ENCODE data around the gene HSPBP1.
A peak's percentile ranks its signal among the peaks of the same experiment; 100 is the strongest.

Gene HSPBP1

GRCh38 chr19:55278391-55279135, 1.3 kb downstream of the HSPBP1 start:
- H3K4me3 ChIP-seq = no peak overlapping the region

DNA sequence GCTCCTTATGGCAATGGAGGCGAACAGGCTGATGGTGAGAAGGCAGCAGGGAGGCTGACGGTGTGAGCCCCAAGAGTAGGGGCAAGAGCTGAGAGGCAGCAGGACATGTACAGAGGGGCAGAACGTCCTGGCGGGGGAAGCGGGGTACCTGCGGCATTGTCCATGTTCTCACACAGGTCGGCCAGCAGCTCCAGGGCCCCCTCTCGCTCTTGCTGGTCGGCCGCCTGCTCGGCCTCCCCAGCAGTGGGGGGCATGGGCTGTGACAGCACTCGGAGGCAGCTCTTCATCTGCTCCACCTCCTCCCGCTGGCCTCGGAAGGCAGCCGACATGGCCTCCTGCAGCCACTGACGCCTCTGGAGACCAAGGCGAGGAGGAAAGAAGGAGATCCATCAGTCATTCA, 2.4 kb downstream of the HSPBP1 start:
- Histone ChIP-seq H3K27ac (peak overlapping the region in 2 of 21 experiments; percentile 60 to 80), H3K4me3 (no peak overlapping the region)

More at GRCh38 chr19:55278391-55279135, 1.3 kb downstream of the HSPBP1 start:
- no peak overlapping the region for H3K27ac ChIP-seq

DNA sequence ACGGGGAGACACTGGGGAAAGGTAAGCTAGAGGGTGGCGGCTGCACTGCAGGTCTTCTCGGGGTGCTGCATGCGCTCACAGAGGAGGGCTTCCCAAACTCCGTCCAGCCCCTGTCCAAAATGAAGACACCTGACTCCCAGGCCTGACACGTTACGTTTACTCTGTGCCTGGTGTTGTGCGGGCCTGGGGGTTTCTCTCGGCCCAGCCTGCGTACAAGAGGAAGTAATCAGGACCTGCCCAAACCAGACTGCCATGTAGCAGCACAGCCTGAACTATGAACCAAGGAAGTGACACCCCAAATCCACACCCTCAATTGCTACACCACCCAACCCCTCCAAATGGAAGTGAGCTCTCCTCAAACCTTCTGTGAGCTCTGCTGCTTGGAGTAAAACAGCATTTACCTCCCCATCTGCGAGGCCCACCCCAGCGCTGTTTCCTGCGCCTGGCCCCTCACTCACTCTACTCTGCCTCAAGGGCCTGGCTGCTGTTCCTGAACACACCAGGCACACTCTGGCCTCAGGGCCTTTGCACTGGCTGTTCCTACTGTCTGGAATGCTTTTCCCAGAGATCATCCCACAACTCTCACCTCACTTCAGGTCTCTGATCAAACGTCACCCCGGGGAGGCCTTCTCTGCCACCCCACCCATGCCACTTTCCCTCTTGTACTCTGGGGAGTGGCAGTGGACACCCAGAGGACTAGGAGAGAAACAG, 3.0 kb downstream of the HSPBP1 start:
- Histone ChIP-seq H3K4me3 (no peak overlapping the region), H3K27ac (peak overlapping the region in 6 of 21 experiments; percentile 9 to 80 (median 40))

DNA sequence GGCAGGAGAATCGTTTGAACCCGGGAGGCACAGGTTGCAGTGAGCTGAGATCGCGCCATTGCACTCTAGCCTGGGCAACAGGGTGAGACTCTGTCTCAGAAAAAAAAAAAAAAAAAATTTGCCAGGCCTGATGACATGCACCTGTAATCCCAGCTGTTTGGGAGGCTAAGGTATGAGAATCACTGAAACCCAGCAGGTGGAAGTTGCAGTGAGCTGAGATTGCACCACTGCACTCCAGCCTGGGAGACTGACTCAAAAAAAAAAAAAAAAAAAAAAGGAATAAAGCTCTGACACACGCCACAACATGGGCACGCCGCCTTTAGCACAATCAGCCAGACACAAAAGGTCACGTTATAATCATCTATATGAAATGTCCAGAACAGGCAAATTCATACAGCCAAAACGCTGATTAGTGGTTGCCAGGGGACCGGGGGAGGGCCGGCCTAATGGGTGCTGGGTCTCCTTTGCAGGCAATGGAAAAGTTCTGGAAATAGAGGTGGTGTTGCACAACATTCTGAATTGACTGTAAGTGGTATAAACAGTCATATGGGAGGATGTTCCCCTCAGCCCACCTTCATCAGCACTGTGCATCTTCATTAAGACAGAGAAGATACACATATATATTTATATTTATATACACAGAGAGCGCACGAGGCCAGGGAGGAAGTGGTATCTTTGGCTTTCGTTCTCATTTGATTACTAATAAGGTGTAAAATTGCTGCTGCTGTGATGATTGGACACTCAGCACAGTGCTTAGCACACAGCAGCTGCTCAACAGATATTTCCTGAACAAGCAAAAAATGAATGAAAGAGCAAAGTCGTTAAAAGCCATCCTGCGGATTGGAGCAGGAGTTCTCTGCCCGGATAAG, 3.8 kb downstream of the HSPBP1 start:
- Histone ChIP-seq H3K27ac (peak overlapping the region in 6 of 21 experiments; percentile 9 to 80 (median 40)), H3K4me3 (no peak overlapping the region)

DNA sequence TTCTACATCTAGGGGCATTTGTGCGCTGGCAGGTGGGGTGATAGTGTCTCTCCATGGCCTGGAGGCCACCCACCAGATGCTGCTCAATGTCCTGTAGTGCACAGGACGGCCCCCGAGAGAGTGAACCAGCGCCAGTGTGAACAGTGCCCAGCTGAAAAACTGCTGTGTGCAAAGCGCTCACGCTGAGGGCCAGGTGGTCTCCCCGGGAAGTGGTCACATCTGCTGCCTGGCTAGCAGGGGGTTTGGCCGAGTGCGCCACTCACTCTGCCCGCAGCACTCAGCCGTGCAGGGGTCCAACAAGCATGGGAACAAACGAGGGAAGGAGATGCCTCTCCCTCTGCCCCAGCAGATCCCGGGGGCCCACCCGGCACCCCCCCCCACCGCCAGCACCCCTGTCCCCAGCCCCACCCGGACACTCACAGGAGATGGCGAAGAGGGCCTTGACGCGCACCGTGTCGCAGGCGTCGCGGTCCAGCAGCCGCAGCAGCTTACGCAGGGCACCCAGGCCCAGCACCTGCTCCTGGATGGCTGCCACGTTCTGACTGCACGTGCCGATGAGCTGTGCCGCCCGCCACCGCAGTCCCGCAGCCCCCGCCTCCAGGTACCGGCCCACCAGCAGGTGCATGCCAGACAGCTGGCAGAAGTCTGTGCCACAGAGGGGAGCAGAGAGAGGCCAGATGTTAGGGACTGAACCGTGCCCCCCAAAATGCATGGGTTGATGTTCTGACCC, 5.8 kb downstream of the HSPBP1 start:
- no peak overlapping the region for H3K27ac ChIP-seq
- no peak overlapping the region for H3K4me3 ChIP-seq

DNA sequence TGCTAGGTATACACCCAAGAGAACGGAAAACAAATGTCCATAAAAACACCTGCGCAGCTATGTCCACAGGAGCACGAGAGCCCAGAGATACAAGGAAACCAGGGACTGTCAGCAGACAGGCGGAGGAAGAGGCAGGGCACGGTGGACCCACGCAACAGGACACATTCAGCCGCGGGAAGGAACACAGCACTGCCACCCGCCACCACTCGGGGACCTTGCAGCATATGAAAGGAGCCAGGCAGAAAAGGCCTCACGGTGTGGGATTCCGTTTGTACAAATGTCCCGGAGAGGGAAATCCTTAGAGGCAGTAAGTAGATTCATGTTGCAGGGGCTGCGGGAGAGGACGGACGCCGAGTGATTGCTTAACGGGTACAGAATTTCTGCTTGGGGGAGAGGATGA, 7.8 kb downstream of the HSPBP1 start:
- no peak overlapping the region for H3K27ac ChIP-seq
- no peak overlapping the region for H3K4me3 ChIP-seq

DNA sequence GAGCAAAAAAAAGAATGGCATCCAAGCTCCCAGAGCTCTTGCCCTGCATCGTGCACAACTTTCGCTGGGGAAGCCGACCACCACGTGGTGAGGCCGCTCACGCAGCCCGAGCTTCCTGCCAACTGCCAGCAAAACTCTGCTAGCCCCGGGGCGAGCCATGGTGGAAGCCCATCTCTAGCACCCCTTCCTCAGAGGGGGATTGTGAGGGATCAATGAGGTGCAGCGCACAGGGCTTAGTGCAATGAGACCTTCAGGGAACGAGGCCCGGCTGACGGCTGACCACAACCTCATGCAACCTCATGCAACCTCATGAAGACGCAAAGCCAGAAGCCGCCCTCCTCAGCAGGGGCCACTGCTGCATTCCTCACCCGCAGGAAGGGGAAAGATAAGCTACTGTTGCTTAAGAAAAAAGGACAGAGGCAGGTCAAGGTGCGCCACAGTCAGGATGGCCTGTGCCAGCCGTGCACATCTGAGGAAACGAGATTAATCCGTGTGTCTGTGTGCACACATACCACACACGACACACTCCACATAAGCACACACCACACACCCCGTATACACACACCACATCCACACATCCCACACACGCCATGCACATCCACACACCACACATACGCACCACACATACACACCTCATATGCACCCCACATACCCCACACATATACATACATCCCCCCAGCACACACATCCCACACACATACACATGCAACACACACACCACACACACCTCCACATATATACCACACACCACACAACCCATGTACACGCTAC, 9.6 kb downstream of the HSPBP1 start:
- H3K27ac ChIP-seq = no peak overlapping the region
- no peak overlapping the region for H3K4me3 ChIP-seq

- Histone ChIP-seq H3K27ac (no peak overlapping the region), H3K4me3 (no peak overlapping the region)
Observed at GRCh38 chr19:55269299-55269698, 10.6 kb downstream of the HSPBP1 start.

DNA sequence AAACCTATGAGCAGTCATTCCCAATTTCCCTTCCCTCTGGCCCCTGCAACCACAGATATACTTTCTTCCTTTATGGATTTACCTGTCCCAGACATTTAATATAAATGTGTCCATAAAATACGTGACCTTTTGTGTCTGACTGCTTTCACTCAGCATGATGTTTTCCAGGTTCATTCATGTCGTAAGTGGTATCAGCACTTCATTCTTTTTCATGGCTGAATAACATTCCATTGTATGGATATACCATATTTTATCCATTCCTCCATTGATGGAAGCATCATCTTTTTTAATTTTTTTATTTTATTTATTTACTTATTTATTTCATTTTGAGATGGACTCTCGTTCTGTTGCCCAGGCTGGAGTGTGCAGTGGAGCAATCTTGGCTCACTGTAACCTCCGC, 13.1 kb downstream of the HSPBP1 start:
- Histone ChIP-seq H3K27ac (no peak overlapping the region), H3K4me3 (no peak overlapping the region)

- H3K27ac ChIP-seq = no peak overlapping the region
- H3K4me3 ChIP-seq = no peak overlapping the region
Observed at GRCh38 chr19:55266404-55266803, 13.5 kb downstream of the HSPBP1 start.

DNA sequence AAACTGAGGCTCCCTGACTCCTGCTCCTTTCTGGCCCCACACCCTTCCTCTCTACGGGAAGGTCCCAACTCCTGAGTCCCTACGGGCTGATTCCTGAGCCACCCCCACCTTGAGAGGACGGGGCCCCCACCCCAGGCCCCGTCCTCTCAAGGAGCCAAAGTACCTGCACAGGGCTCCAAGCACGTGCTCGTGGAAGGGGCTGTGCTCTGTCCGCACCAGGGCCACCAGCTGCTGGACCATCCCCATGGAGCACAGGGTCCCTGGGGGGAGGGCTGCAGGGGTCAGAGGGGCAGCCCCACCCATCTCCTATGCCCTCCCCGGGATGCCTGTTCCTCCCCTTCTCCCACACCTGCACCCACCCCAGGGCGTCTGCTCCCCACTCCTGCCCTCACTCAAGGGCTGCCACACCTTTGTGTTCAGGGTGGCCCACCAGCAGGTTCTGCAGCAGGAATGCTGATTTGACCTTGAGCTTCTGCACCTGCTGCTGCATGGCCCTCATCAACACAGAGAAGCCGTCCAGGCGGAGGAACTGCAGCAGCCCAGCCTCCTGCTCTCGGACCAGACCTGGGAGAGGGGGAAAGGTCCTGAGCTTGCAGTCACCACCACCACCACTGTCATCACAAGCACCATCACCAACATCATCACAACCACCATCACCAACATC, 14.1 kb downstream of the HSPBP1 start:
- Histone ChIP-seq H3K27ac (no peak overlapping the region), H3K4me3 (no peak overlapping the region)

DNA sequence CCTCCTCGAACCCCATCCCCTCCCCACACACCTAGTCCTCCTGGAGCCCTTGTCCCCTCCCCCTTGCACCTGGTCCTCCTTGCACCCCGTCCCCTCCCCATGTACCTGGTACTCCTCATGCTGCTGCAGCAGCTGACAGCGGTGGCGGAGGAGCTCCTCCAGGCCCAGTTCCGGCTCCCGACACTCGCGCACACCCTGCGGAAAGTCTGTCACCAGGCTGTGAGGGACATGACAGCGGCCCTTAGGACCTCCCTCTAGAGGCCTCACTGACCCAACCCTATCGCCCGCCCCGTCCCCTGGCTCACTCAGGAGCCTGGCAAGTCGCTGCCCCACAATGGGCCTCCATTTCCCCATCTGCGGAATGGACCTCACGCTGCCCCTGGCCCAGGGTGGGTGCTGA, 14.7 kb downstream of the HSPBP1 start:
- Histone ChIP-seq H3K27ac (no peak overlapping the region), H3K4me3 (no peak overlapping the region)

DNA sequence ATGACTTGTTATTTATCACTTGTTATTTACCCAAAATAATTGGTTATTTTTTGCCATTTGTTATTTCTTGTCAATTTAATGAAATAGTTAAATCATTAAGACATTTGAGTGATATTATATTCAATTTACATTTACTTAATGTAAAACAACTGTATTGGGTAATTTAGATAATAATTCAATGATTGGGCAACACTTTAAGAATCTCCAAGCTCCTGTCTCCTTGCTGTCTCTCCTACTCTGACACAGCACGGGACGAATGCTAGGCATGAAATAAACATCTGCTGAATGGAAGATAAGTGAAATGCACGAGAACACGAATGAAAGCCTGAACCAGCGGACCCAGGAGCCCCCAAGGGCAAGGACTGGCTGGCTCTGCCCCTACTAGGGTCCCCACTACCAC, 15.4 kb downstream of the HSPBP1 start:
- H3K27ac ChIP-seq = no peak overlapping the region
- no peak overlapping the region for H3K4me3 ChIP-seq

DNA sequence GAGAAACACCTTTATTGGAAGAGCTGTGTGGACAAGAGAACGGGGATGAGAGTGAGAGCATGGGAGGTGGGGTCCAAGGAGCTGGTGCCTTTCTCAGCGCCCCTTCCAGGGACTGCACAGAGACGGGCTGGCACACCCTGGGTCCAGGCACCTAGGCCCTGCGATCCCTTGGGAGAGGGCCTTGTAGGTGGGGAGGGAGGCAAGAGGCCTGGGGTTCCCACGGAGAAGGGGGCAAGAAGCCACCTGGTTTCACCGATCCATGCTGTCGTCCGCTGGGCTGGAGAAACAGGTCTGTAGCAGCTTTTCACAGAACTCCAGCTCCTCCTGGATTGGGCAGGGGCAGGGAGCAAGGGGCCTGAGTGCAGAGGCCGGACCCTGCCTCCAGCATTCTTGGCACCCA, 17.6 kb downstream of the HSPBP1 start:
- H3K4me3 ChIP-seq = no peak overlapping the region
- no peak overlapping the region for H3K27ac ChIP-seq

DNA sequence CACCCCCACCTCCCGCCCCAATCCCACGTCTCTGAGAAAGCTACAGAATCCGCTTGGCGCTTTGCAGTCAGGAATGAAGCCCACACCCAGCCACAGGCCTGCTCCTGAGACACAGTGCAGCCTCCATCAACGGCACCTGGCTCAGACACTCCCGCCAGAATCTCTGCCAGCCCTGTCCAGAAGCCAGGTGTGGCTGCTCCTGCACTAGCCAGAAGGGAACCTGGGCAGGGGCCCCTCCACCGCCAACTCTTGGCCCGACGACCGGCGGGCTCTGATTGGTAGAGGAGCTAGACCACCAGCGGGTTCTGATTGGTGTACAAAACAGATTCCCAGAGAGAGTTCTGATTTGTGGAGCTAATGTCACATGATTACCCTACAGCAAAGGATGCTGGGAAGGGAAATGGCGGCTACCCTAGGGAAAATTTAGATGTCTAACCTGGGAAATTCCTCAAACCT, 18.2 kb downstream of the HSPBP1 start:
- no peak overlapping the region for H3K4me3 ChIP-seq
- no peak overlapping the region for H3K27ac ChIP-seq

DNA sequence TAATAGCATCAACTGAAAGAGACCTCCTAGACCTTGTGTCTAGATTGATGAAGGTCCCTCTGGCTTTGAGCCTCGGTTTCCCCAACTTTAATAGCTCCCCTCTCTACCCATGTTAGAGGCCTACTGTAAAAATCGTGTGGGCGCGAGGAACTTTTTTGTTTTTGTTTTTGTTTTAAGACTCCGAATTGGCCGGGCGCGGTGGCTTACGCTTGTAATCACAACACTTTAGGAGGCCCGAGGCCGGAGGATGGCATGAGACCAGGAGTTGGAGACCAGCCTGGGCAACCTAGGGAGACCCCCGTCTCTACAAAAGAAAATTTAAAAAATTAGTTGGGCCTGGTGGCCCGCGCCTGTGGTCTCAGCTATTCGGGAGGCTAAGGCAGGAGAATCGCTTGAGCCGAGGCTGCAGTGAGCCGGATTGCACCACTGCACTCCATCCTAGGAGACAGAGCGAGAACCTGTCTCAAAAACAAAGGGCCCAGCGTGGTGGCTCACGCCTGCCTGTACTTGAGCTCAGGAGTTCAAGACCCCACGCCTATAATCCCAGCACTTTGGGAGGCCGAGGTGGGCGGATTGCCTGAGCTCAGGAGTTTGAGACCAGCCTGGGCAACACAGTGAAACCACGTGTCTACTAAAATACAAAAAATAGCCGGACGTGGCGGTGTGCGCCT, 20.2 kb downstream of the HSPBP1 start:
- H3K27ac ChIP-seq = peak overlapping the region; percentile 78 to 99 (median 94)
- H3K4me3 ChIP-seq = peak overlapping the region; percentile 55 to 91 (median 89)

GRCh38 chr19:55258828-55259539, 20.9 kb downstream of the HSPBP1 start, which contains the start of gene PPP6R1:
TSS of gene PPP6R1 (minus strand) at chr19:55259017. CDS start at chr19:55247103, 11,914 bp downstream.
- H3K4me3 ChIP-seq = peak within 1 kb of the TSS; percentile 55 to 91 (median 89)
- peak within 1 kb of the TSS; percentile 80 to 99 (median 95) for H3K27ac ChIP-seq

All from skin epidermis (tissue), 12 donors.